HFF-Myc (cell line): ENCODE results near the gene MSLN.

ENCODE experiments used
- DNase-seq: peaks from one replicate; pipeline ENCODE4 v3.0.0-alpha.2; 2011; ENCODE audit warnings: low read depth; ENCODE audit errors: extremely low read depth
- H3K4me3 ChIP-seq: replicated peaks from 2 replicates; pipeline ENCODE4 v1.5.1; 2011; ENCODE audit warnings: low read depth, mild to moderate bottlenecking, control low read depth, low read length
- TF ChIP-seq, protein P1 (sequence below): IDR thresholded peaks from 2 replicates; pipeline ENCODE4 v1.5.1; 2012; ENCODE audit warnings: mild to moderate bottlenecking, low read depth, low read length, control low read depth; ENCODE audit errors: missing control alignments

The MSLN gene

DNA sequence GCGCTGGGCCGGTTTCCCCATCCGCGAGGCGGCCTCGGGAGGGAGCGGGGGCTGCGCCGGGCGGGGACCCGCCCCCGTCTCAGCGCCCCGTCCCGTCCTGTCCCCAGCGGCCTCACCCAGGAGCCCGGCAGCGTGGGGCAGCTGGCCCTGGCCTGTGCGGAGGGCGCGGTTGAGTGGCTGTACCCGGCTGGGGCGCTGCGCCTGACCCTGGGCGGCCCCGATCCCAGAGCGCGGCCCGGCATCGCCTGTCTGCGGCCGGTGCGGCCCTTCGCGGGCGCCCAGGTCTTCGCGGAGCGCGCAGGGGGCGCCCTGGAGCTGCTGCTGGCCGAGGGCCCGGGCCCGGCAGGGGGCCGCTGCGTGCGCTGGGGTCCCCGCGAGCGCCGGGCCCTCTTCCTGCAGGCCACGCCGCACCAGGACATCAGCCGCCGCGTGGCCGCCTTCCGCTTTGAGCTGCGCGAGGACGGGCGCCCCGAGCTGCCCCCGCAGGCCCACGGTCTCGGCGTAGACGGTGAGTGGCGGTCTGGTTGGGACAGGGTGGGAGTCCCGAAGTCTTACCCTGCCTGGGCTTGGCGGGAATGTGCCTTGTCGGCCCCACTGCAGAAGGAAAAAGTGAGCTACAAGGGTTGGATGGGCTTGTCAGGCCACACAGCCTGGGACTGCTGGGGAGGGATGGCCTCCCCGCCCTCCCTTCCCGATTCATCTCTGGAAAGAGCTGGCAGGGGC lies 44.9 kb upstream of the MSLN start:
- peak overlapping the region; percentile 56 for H3K4me3 ChIP-seq
- no peak for DNase-seq

DNA sequence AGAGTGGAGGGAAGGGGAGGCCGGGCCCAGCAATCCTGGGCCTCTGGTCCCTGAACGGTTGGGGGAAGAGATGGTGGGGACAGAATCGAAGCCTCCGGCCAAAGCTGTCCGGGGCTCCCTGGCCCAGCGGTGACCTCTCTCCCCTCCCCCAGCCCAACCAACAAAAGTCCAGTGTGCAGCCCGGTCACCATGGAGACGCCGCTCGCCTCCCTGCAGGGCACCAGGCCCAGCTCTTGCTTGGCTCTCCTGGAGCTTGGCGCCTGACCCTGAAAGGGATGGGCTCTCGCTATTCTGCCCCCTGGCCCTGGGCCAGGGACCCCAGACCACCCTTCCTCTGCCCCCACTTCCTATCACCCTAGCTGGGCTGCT lies 44.4 kb upstream of the MSLN start:
- H3K4me3 ChIP-seq: peak overlapping the region; percentile 56
- DNase-seq: no peak
- TF ChIP-seq, protein P1, sequence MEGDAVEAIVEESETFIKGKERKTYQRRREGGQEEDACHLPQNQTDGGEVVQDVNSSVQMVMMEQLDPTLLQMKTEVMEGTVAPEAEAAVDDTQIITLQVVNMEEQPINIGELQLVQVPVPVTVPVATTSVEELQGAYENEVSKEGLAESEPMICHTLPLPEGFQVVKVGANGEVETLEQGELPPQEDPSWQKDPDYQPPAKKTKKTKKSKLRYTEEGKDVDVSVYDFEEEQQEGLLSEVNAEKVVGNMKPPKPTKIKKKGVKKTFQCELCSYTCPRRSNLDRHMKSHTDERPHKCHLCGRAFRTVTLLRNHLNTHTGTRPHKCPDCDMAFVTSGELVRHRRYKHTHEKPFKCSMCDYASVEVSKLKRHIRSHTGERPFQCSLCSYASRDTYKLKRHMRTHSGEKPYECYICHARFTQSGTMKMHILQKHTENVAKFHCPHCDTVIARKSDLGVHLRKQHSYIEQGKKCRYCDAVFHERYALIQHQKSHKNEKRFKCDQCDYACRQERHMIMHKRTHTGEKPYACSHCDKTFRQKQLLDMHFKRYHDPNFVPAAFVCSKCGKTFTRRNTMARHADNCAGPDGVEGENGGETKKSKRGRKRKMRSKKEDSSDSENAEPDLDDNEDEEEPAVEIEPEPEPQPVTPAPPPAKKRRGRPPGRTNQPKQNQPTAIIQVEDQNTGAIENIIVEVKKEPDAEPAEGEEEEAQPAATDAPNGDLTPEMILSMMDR: no peak

More for the DNA sequence above, 44.9 kb upstream of the MSLN start:
- TF ChIP-seq, protein P1: no peak

DNA sequence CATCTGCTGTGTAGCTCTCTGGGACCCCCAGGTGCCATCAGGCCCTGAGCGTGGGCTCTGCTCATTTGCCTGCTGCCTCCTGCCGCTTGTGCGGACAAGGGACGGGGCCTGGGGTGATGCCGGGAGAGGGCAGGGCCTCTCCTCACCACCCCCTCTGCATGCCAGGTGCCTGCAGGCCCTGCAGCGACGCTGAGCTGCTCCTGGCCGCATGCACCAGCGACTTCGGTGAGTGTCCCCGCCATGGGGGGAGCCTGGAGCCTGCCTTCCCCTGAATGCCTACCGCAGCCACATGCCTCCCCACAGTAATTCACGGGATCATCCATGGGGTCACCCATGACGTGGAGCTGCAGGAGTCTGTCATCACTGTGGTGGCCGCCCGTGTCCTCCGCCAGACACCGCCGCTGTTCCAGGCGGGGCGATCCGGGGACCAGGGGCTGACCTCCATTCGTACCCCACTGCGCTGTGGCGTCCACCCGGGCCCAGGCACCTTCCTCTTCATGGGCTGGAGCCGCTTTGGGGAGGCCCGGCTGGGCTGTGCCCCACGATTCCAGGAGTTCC lies 43.7 kb upstream of the MSLN start:
- TF ChIP-seq, protein P1: no peak
- H3K4me3 ChIP-seq: peak overlapping the region; percentile 56
- no peak for DNase-seq

DNA sequence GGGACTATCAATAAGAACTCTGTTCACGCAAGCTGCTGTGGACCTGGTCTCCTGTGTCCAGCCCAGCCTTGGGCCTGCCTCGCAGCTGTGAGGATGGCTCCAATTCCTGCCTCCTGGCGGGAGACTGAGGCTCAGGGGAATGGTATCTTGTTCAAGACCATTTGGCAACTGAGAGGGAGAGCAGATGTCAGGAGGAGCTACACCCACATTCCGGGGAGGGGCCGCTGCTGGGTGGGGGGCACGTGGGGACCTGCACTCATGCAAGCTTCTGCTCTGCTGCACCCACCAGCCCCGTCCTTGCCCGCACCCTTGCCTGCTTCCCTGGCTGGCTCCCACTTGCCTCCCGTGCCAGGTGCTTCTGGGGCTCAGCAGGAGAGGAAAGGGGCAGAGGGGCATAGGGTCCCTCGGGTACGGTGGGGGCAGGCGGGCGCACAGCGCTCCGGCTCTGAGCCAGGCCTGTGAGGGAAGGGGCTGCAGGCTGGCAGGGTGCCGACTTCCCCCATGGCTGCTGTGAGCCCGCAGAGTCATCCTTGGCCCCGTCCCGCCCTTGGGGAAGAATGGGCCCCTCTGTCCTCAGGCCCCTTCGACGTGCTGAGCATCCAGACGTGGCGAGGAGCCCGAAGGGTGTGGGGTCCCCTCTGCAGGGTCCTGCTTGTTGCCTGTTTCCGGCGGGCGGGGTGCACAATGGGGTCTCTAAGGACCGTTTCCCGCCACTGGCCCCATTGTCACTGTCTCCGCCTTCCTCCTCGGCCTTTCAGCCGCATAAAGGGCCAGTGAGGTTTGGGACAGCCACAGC lies 42.9 kb upstream of the MSLN start:
- no peak overlapping the region for H3K4me3 ChIP-seq
- no peak for DNase-seq
- TF ChIP-seq, protein P1: no peak

DNA sequence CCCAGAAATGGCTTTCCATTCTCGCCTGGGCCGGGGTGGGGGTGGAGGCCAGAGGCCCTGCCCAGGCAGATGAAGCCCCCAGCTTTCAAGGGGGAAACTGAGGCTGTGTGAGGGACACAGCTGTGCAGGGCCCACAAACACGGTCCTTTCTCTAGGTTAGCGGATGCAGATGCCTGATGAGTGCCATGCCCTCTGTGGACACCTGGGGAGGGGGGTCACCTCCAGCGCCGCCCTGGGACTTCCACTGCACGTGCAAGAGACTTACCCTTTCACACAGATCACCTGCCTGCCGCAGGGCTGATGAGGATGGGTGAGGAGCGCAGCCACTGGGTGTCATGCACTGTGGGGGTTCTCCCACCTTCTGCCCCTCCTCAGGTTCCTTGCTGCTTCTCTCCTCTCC lies 42.1 kb upstream of the MSLN start:
- TF ChIP-seq, protein P1: no peak
- H3K4me3 ChIP-seq: no peak overlapping the region
- no peak for DNase-seq

DNA sequence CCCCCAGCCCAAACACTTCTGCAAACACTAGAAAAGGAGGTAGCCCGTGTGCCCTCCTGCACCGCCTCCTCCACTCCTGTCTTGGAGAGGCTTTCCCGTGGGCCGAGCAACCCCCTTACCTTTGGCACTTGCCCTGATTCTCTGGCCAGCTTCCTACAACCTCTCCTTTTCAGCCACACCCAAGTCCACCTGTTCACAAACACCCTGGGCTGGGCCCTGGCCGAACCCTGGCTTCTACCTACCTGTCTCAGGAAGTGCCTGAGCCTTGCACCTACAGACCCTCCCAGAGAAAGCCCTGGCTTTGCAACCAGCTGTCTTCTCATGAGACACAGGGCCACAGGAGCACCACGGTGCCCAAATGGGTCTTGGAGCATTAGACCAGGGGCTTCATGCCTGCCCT lies 41.6 kb upstream of the MSLN start:
- no peak overlapping the region for H3K4me3 ChIP-seq
- TF ChIP-seq, protein P1: no peak
- no peak for DNase-seq
